MM.1S (cell line): ENCODE data around the gene IFIT5.
A peak's percentile ranks its signal among the peaks of the same experiment; 100 is the strongest.

ENCODE experiments used
- DNase-seq: peaks from one replicate; pipeline ENCODE4 v3.0.0-alpha.2; 2015
- H2AFZ ChIP-seq: fragments of 300-600 bp; sonication (generic); 2 replicates; pipeline ENCODE4 v1.6.0; 2016; ENCODE audit warnings: antibody characterized with exemption, low read length
- H3F3A ChIP-seq: fragments of 300-600 bp; sonication (generic); 2 replicates; pipeline ENCODE4 v1.6.1; 2016; ENCODE audit warnings: mild to moderate bottlenecking, antibody characterized with exemption, low read length, moderate library complexity, mixed read lengths; ENCODE audit not compliant: insufficient read depth
- H3K27ac ChIP-seq: fragments of 300-600 bp; sonication (generic); 2 replicates; pipeline ENCODE4 v1.5.1; 2016; ENCODE audit warnings: mild to moderate bottlenecking, low read length
- H3K27me3 ChIP-seq: fragments of 300-600 bp; sonication (generic); replicated peaks from 2 replicates; pipeline ENCODE4 v1.6.0; 2016; ENCODE audit warnings: low read length; ENCODE audit not compliant: insufficient read depth
- H3K36me3 ChIP-seq: fragments of 300-600 bp; sonication (generic); replicated peaks from 2 replicates; pipeline ENCODE4 v1.6.1; 2016; ENCODE audit warnings: mild to moderate bottlenecking, low read length, mixed read lengths; ENCODE audit not compliant: insufficient read depth
- H3K4me1 ChIP-seq: fragments of 300-600 bp; sonication (generic); 2 replicates; pipeline ENCODE4 v1.6.1; 2016; ENCODE audit warnings: low read length, mixed read lengths
- H3K4me2 ChIP-seq: fragments of 300-600 bp; sonication (generic); 2 replicates; pipeline ENCODE4 v1.6.0; 2016; ENCODE audit warnings: low read depth, low read length
- H3K4me3 ChIP-seq: fragments of 300-600 bp; sonication (generic); 2 replicates; pipeline ENCODE4 v1.5.1; 2016; ENCODE audit warnings: low read length, mixed read lengths
- H3K79me2 ChIP-seq: fragments of 300-600 bp; sonication (generic); 2 replicates; pipeline ENCODE4 v1.6.1; 2016; ENCODE audit warnings: mixed run types, low read length, mixed read lengths
- H3K9ac ChIP-seq: fragments of 300-600 bp; sonication (generic); 2 replicates; pipeline ENCODE4 v1.6.1; 2016; ENCODE audit warnings: low read length, mixed read lengths
- H3K9me2 ChIP-seq: fragments of 300-600 bp; sonication (generic); replicated peaks from 2 replicates; pipeline ENCODE4 v1.6.1; 2016; ENCODE audit warnings: mild to moderate bottlenecking, low read length, mixed read lengths; ENCODE audit not compliant: insufficient read depth
- H3K9me3 ChIP-seq: fragments of 300-600 bp; sonication (generic); replicated peaks from 2 replicates; pipeline ENCODE4 v1.6.1; 2016; ENCODE audit warnings: mild to moderate bottlenecking, low read length, mixed read lengths; ENCODE audit not compliant: insufficient read depth
- H4K20me1 ChIP-seq: fragments of 300-600 bp; sonication (generic); 2 replicates; pipeline ENCODE4 v1.6.1; 2016; ENCODE audit warnings: mild to moderate bottlenecking, low read length, moderate library complexity, mixed read lengths; ENCODE audit not compliant: insufficient read depth
- CTCF ChIP-seq: fragments of 300-600 bp; sonication (generic); IDR thresholded peaks from 2 replicates; pipeline ENCODE4 v1.5.1; 2016; ENCODE audit warnings: antibody characterized with exemption, low read length, mixed read lengths
- EZH2 ChIP-seq: fragments of 300-600 bp; sonication (generic); optimal IDR thresholded peaks from 2 replicates; pipeline ENCODE3; 2017; ENCODE audit warnings: low read depth, mild to moderate bottlenecking, antibody characterized with exemption, low read length, mixed read lengths
- EZH2phosphoT487 ChIP-seq: fragments of 300-600 bp; sonication (generic); IDR thresholded peaks from 2 replicates; pipeline ENCODE4 v1.6.1; 2018; ENCODE audit warnings: antibody characterized with exemption, low read length

IFIT5 gene, protein sequence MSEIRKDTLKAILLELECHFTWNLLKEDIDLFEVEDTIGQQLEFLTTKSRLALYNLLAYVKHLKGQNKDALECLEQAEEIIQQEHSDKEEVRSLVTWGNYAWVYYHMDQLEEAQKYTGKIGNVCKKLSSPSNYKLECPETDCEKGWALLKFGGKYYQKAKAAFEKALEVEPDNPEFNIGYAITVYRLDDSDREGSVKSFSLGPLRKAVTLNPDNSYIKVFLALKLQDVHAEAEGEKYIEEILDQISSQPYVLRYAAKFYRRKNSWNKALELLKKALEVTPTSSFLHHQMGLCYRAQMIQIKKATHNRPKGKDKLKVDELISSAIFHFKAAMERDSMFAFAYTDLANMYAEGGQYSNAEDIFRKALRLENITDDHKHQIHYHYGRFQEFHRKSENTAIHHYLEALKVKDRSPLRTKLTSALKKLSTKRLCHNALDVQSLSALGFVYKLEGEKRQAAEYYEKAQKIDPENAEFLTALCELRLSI

GRCh38 chr10:89414146-89414878, at the start of gene IFIT5:
TSS of gene IFIT5 (plus strand) at chr10:89414568. CDS start at chr10:89414799, 231 bp downstream.
- Histone ChIP-seq H3K79me2 (peaks cover 33% of the 10 kb centered on the region), H3K4me1 (peaks cover 4% of the 10 kb centered on the region; the same call in 1 of the 2 replicates), H3K9ac (peak within 1 kb of the TSS; percentile 73), H3K9me3 (no peaks in the 10 kb centered on the region), H3K4me3 (peak within 1 kb of the TSS; percentile 92), H3K4me2 (peak within 1 kb of the TSS; percentile 67), H3K9me2 (no peaks in the 10 kb centered on the region), H3K27me3 (no peaks in the 10 kb centered on the region), H2AFZ (peak within 1 kb of the TSS; percentile 84), H4K20me1 (no peaks in the 10 kb centered on the region), H3F3A (peaks cover 8% of the 10 kb centered on the region), H3K36me3 (no peaks in the 10 kb centered on the region), H3K27ac (peak within 1 kb of the TSS; percentile 75; the same call in 1 of the 2 replicates)
- TF ChIP-seq CTCF (no peak), EZH2phosphoT487 (no peak), EZH2 (no peak)
- DNase-seq = peak; percentile 97

DNA sequence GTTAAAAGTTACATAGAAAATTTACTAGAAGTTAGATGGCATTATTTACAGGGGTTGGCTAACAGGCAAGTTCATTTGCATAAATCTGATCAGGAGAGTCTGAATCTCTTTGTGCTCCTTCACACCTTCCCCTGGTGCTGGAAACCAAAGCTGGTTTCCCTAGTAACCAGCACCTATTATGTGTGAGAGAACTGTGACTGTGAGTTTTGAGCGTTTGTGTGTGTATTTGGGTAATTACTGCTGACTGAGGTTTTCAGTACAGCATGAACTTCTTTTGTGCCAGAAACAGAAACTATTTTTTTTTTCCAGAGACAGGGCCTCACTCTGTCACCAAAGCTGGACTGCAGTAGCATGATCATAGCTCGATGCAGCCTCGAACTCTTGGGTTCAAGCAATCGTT, 46.8 kb upstream of the IFIT5 start:
- Histone ChIP-seq H3K4me2 (peak overlapping the region; percentile 43), H3K9me2 (no peaks in the 10 kb centered on the region), H4K20me1 (no peaks in the 10 kb centered on the region), H3K36me3 (no peaks in the 10 kb centered on the region), H3K9me3 (no peaks in the 10 kb centered on the region), H2AFZ (no peak overlapping the region), H3F3A (peaks cover 27% of the 10 kb centered on the region), H3K27ac (peak overlapping the region; percentile 75), H3K4me3 (no peak overlapping the region), H3K9ac (peak overlapping the region; percentile 26; the same call in 1 of the 2 replicates), H3K79me2 (no peaks in the 10 kb centered on the region), H3K27me3 (no peaks in the 10 kb centered on the region), H3K4me1 (peaks cover 45% of the 10 kb centered on the region)
- TF ChIP-seq EZH2 = no peak
- TF ChIP-seq CTCF = no peak
- TF ChIP-seq EZH2phosphoT487 = no peak
- DNase-seq = peak; percentile 94

DNA sequence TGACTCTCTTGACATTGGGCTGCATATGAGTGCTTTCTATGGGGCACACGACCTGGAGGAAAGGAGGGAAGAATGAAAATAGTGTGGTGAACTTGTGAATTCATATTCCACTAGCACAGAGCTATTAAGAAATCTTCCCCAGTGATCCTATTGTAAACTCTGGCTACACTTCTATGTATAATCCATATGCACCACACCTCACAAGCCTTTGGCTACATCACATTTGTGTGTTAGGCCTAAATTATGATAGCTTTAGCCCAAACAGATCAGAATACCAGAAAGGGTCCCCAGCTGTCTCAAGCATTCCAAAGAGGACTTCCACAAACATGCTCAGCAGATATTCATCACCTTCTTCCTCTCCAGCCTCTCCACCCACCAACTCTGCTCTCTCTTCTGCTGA, 46.2 kb upstream of the IFIT5 start:
- no peak for TF ChIP-seq CTCF
- no peak for TF ChIP-seq EZH2
- TF ChIP-seq EZH2phosphoT487 = no peak
- H3K36me3 ChIP-seq = no peaks in the 10 kb centered on the region
- H4K20me1 ChIP-seq = no peaks in the 10 kb centered on the region
- H3K9ac ChIP-seq = peak overlapping the region; percentile 26; the same call in 1 of the 2 replicates
- H3K9me3 ChIP-seq = no peaks in the 10 kb centered on the region
- no peak overlapping the region for H3K4me3 ChIP-seq
- H3K4me1 ChIP-seq = peaks cover 39% of the 10 kb centered on the region
- H3F3A ChIP-seq = peaks cover 27% of the 10 kb centered on the region
- no peak overlapping the region for H2AFZ ChIP-seq
- no peaks in the 10 kb centered on the region for H3K9me2 ChIP-seq
- DNase-seq = no peak
- no peaks in the 10 kb centered on the region for H3K79me2 ChIP-seq
- H3K27me3 ChIP-seq = no peaks in the 10 kb centered on the region
- peak overlapping the region; percentile 75; the same call in 1 of the 2 replicates for H3K27ac ChIP-seq
- peak overlapping the region; percentile 30; the same call in 1 of the 2 replicates for H3K4me2 ChIP-seq
